Uterus (tissue), 2 donors: ENCODE results near the gene PLXNA2.

Experiments
- POLR2A ChIP-seq, 2 donors: fragments of 450-650 bp; IDR thresholded peaks; one replicate each; pipeline ENCODE4 v1.6.1; 2016; ENCODE audit warnings: antibody characterized with exemption in 2 of 2, mild to moderate bottlenecking in 1 of 2, moderate library complexity in 1 of 2
- TF ChIP-seq, protein P1 (sequence below), 4 experiments: fragments of 200-600 bp in 2 of 4; fragments of 450-650 bp in 2 of 4; sonication (generic) in 2 of 4; IDR thresholded peaks; one replicate each; pipeline ENCODE4 v1.5.1; 2016 to 2019; ENCODE audit warnings: antibody characterized with exemption in 4 of 4, mild to moderate bottlenecking in 2 of 4, moderate library complexity in 1 of 4

DNA sequence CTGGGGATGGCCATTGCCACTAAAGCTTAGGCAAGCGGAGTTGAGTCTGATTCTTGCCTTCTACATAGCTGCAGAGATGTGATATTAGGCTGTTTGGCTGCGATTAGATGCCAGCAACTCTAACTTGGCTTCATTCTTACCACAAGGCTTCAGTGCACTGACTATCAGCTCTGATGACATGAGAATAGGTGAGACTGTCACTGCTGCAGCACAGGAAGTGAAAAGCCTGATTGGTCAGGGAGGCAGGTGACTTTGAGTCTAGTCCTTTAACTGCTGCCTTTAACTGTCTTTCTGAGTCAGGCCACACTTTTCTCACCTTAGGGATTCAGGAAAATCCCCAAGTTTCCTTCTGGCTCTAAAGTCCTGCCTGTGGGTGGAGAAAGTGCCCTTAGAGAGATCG lies 14.1 kb upstream of the PLXNA2 start:
- TF ChIP-seq, protein P1, sequence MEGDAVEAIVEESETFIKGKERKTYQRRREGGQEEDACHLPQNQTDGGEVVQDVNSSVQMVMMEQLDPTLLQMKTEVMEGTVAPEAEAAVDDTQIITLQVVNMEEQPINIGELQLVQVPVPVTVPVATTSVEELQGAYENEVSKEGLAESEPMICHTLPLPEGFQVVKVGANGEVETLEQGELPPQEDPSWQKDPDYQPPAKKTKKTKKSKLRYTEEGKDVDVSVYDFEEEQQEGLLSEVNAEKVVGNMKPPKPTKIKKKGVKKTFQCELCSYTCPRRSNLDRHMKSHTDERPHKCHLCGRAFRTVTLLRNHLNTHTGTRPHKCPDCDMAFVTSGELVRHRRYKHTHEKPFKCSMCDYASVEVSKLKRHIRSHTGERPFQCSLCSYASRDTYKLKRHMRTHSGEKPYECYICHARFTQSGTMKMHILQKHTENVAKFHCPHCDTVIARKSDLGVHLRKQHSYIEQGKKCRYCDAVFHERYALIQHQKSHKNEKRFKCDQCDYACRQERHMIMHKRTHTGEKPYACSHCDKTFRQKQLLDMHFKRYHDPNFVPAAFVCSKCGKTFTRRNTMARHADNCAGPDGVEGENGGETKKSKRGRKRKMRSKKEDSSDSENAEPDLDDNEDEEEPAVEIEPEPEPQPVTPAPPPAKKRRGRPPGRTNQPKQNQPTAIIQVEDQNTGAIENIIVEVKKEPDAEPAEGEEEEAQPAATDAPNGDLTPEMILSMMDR (IDR thresholded peaks at IDR 0.05): no peak
- no peak for TF ChIP-seq POLR2A (IDR thresholded peaks at IDR 0.05)
